K562 (cell line): ENCODE measurements around the gene SORCS2. TPM values are rescaled to one million over a fixed set of nuclear protein-coding genes. Genes with fewer than 3 reads are reported as not detected.

ENCODE experiments used
- ATAC-seq: fragments of 200-7000 bp; cut with Tn5 transposase; 3 replicates; pipeline ENCODE4 v1.9.1; 2020; ENCODE audit warnings: moderate library complexity
- BruUV-seq: library from RNA; stranded (reverse); fragments of 400-500 nt; replicated peaks from 2 replicates; lab custom pipeline; 2021; lab: Mats Ljungman, UMichigan
- CTCF ChIA-PET: fragments of 300-600 bp; formaldehyde crosslinking; extraction: SDS; loops from one replicate; lab custom pipeline; 2021; ENCODE audit warnings: low intra/inter-chr PET ratio; lab: Yijun Ruan, JAX
- POLR2A ChIA-PET: fragments of 300-600, 350-650 bp; sonication (Branson Sonifier 250); formaldehyde crosslinking; extraction: SDS; loops from one replicate; lab custom pipeline; 2021; ENCODE audit warnings: antibody characterized with exemption, inconsistent platforms; lab: Yijun Ruan, JAX
- DNase-seq, 4 experiments: peaks; one replicate each; pipeline versions ENCODE4 v3.0.0 to v3.0.0-alpha.2; 2011 to 2018; ENCODE audit warnings: low spot score in 3 of 4, mixed read lengths in 3 of 4; ENCODE audit errors: extremely low read depth in 1 of 4
- FAIRE-seq: peaks from 2 replicates; lab custom pipeline; 2011; peaks lifted over from hg19 to GRCh38; lab: Jason Lieb, UNC
- H2AFZ ChIP-seq: 2 replicates; pipeline ENCODE4 v1.6.0; 2011; ENCODE audit warnings: low read depth, low read length, control low read depth, inconsistent platforms
- H3K27ac ChIP-seq: fragments of 200-600 bp; 3 replicates; pipeline ENCODE4 v1.8.0; 2011; ENCODE audit warnings: low read depth, mild to moderate bottlenecking, control low read depth, inconsistent platforms, low read length, moderate library complexity, mixed read lengths; ENCODE audit errors: extremely low read depth
- H3K27me3 ChIP-seq, 2 experiments: fragments of 300-600 bp in 1 of 2; 2 replicates in 1 of 2; 3 replicates in 1 of 2; pipeline versions ENCODE4 v1.6.0 to v1.8.0; 2011; ENCODE audit warnings: inconsistent platforms in 2 of 2, low read length in 2 of 2, mild to moderate bottlenecking in 1 of 2, mixed read lengths in 1 of 2, moderate library complexity in 1 of 2; ENCODE audit not compliant: control insufficient read depth in 2 of 2, insufficient read depth in 2 of 2
- H3K36me3 ChIP-seq: fragments of 300-600 bp; 3 replicates; pipeline ENCODE4 v1.8.0; 2011; ENCODE audit warnings: mild to moderate bottlenecking, low read length, inconsistent platforms; ENCODE audit not compliant: control insufficient read depth, insufficient read depth
- H3K4me1 ChIP-seq, 2 experiments: fragments of 200-600 bp in 1 of 2; replicated peaks in 1 of 2; 2 replicates in 1 of 2; 3 replicates in 1 of 2; pipeline versions ENCODE4 v1.5.1 to v1.8.0; 2011; ENCODE audit warnings: inconsistent platforms in 2 of 2, low read length in 2 of 2, mild to moderate bottlenecking in 1 of 2, mixed read lengths in 1 of 2, moderate library complexity in 1 of 2; ENCODE audit not compliant: control insufficient read depth in 2 of 2, insufficient read depth in 2 of 2
- H3K4me2 ChIP-seq: 2 replicates; pipeline ENCODE4 v1.6.1; 2011; ENCODE audit warnings: low read length, control low read depth, inconsistent platforms, mixed read lengths; ENCODE audit not compliant: insufficient read depth
- H3K4me3 ChIP-seq: fragments of 200-600 bp; sonication (generic), shearing (Covaris generic); 2 replicates; pipeline ENCODE4 v1.5.1; 2016; ENCODE audit warnings: control low read depth, inconsistent platforms
- H3K79me2 ChIP-seq: fragments of 200-600 bp; 3 replicates; pipeline ENCODE4 v1.8.0; 2011; ENCODE audit warnings: low read length, inconsistent platforms; ENCODE audit not compliant: control insufficient read depth, insufficient read depth
- H3K9ac ChIP-seq, 2 experiments: 2 replicates each; pipeline versions ENCODE4 v1.6.0 to v1.6.1; 2011; ENCODE audit warnings: low read depth in 2 of 2, low read length in 2 of 2, control low read depth in 1 of 2, inconsistent platforms in 1 of 2, mild to moderate bottlenecking in 1 of 2, mixed read lengths in 1 of 2; ENCODE audit not compliant: insufficient read depth in 1 of 2
- H3K9me1 ChIP-seq: one replicate; pipeline ENCODE4 v1.6.0; 2011; ENCODE audit warnings: inconsistent platforms, mild to moderate bottlenecking, low read length, moderate library complexity; ENCODE audit not compliant: control insufficient read depth, insufficient read depth
- H3K9me3 ChIP-seq: replicated peaks from 2 replicates; pipeline ENCODE4 v1.5.1; 2011; ENCODE audit warnings: low read depth, low read length, inconsistent platforms; ENCODE audit not compliant: control insufficient read depth, insufficient read depth
- H4K20me1 ChIP-seq: replicated peaks from 2 replicates; pipeline ENCODE4 v1.6.1; 2011; ENCODE audit warnings: low read length, inconsistent platforms, mixed read lengths; ENCODE audit not compliant: control insufficient read depth, insufficient read depth
- CHAMP1 ChIP-seq: fragments of 450-650 bp; IDR thresholded peaks from 2 replicates; pipeline ENCODE4 v1.6.1; 2016; ENCODE audit warnings: mild to moderate bottlenecking
- HBP1 ChIP-seq: fragments of 450-650 bp; formaldehyde crosslinking; IDR thresholded peaks from 2 replicates; pipeline ENCODE4 v1.4.0; 2022; ENCODE audit warnings: missing genetic modification characterization
- MECOM ChIP-seq: fragments of 250-450 bp; sonication (Bioruptor Pico); IDR thresholded peaks from 2 replicates; pipeline ENCODE4 v1.8.0; 2022; ENCODE audit warnings: inconsistent platforms
- MLLT1 ChIP-seq, 2 experiments: fragments of 450-650 bp; IDR thresholded peaks; 2 replicates each; pipeline ENCODE4 v1.6.1; 2016
- THAP7 ChIP-seq: fragments of 250-450 bp; sonication (Bioruptor Pico); IDR thresholded peaks from 2 replicates; pipeline ENCODE4 v1.5.0; 2021
- ZNF217 ChIP-seq: sonication (generic); formaldehyde crosslinking; IDR thresholded peaks from 2 replicates; pipeline ENCODE4 v1.8.0; 2022; ENCODE audit warnings: mild to moderate bottlenecking, missing genetic modification reagents
- ZNF282 ChIP-seq: sonication (generic); formaldehyde crosslinking; IDR thresholded peaks from 2 replicates; pipeline ENCODE4 v1.8.1; 2023; ENCODE audit warnings: missing genetic modification reagents
- WGBS: fragments of 100-300 bp; shearing (Covaris generic); methylation state at CpG from one replicate; pipeline ENCODE4 v1.1.6; 2016; ENCODE audit warnings: low coverage, mixed read lengths; ENCODE audit not compliant: insufficient coverage; ENCODE audit errors: missing lambda C conversion rate; 5-methylcytosine and 5-hydroxymethylcytosine counted together
- in situ Hi-C: fragments of 300-500 bp; cut with MboI; formaldehyde crosslinking; loops from 4 replicates; pipeline ENCODE4 v1.15.0; 2018; ENCODE audit warnings: inconsistent platforms, mixed read lengths
- intact Hi-C: fragments of 100-400 bp; cut with micrococcal nuclease; formaldehyde crosslinking; loops from 2 replicates; pipeline ENCODE4 v1.14.2; 2022
- polyA plus RNA-seq, 8 experiments: library from polyadenylated mRNA; depleted of rRNA in 4 of 8; stranded (reverse) in 5 of 8; unstranded in 3 of 8; fragments of >200 nt; fragmentation: Nextera tagmentation in 2 of 8; fragmentation: Illumina TruSeq in 1 of 8; extraction: Ambion mirVana in 2 of 8; extraction: Trizol in 1 of 8; gene quantifications; 2 replicates each; pipeline versions ENCODE4 v1.2.1 to v1.2.3, GENCODE V29; 2011 to 2014; ENCODE audit warnings: inconsistent platforms in 1 of 8, missing spikeins in 1 of 8
- total RNA-seq, 7 experiments: library from RNA; depleted of rRNA in 6 of 7; stranded (reverse); fragments of >200 nt in 6 of 7; fragmentation: Illumina TruSeq in 2 of 7; extraction: Trizol in 2 of 7; gene quantifications; 2 replicates each; pipeline versions ENCODE4 v1.2.1 to v1.2.3, GENCODE V29; 2011 to 2021; ENCODE audit warnings: low replicate concordance in 1 of 7
- TF ChIP-seq, protein P1 (sequence below), 2 experiments: fragments of 150-350 bp in 1 of 2; IDR thresholded peaks; 2 replicates each; pipeline ENCODE4 v1.6.1; 2012 to 2016; ENCODE audit warnings: low read depth in 2 of 2, low read length in 2 of 2, mild to moderate bottlenecking in 1 of 2, moderate library complexity in 1 of 2
- TF ChIP-seq, protein P2 (sequence below): fragments of 450-650 bp; IDR thresholded peaks from 2 replicates; pipeline ENCODE4 v1.6.1; 2016

The SORCS2 gene
- total and polyA plus RNA-seq, 9 of the 15 experiments (the other 6 are each of a cell fraction or from before 2014, with no cell fraction given) = not detected

DNA sequence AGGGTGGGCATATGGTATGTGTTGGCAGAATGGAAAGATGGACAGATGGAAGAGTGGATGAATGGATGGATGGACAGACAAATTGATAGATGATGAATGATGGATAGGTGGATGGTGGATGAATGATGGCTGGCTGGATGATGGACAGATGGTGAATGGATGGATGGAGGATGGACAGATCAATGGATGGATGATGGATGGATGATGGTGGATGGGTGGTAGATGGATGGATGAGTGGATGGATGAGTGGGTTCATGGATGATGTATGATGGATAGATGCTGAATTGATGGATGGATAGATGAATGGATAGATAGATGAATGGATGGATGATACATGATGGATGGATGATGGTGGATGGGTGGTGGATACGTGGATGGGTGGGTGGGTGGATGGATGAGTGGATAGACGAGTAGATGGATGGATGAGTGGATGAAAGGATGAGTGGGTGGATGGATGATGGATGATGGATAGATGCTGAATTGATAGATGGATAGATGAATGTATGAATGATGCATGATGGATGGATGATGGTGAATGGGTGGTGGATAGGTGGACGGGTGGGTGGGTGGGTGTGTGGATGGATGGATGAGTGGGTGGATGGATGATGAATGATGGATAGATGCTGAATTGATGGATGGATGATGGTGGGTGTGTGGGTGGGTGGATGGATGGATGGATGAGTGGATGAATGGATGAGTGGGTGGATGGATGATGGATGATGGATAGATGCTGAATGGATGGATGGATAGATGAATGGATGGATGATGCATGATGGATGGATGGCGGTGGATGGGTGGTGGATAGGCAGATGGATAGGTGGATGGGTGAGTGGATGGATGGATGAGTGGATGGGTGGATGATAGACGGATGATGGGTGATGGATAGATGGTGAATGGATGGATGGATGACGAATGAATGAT is 497.7 kb downstream of the SORCS2 start:
- no peak for ATAC-seq
- no TSS peak for BruUV-seq
- Histone ChIP-seq H3K9me1 (no peaks in the 10 kb centered on the region), H3K4me3 (no peak overlapping the region), H4K20me1 (no peaks in the 10 kb centered on the region), H3K4me1 (no peaks in the 10 kb centered on the region), H3K27ac (no peak overlapping the region), H3K9ac (no peak overlapping the region), H3K4me2 (no peak overlapping the region), H3K9me3 (no peaks in the 10 kb centered on the region), H3K36me3 (no peaks in the 10 kb centered on the region), H3K79me2 (no peaks in the 10 kb centered on the region), H3K27me3 (peaks cover 0 to 17% of the 10 kb centered on the region in 2 experiments; a peak in 1 of 5 replicates), H2AFZ (no peak overlapping the region)
- POLR2A ChIA-PET = no interaction called here
- in situ Hi-C loops = no loop called here
- 3% methylated on average over 5 of the region's 6 CpGs for WGBS
- no peak for DNase-seq
- intact Hi-C loops = no loop called here
- CTCF ChIA-PET = no interaction called here
- no peak for FAIRE-seq
- TF ChIP-seq CHAMP1 (no peak), HBP1 (CRISPR knock-in tag) (0 out of 2 replicates have a peak, but pooled peaks have one; percentile 6), ZNF217 (CRISPR knock-in tag) (no peak), MECOM (CRISPR knock-in tag) (no peak), ZNF282 (CRISPR knock-in tag) (no peak), THAP7 (no peak), MLLT1 (IDR thresholded peaks at IDR 0.05) (no peak)
- TF ChIP-seq, protein P1, sequence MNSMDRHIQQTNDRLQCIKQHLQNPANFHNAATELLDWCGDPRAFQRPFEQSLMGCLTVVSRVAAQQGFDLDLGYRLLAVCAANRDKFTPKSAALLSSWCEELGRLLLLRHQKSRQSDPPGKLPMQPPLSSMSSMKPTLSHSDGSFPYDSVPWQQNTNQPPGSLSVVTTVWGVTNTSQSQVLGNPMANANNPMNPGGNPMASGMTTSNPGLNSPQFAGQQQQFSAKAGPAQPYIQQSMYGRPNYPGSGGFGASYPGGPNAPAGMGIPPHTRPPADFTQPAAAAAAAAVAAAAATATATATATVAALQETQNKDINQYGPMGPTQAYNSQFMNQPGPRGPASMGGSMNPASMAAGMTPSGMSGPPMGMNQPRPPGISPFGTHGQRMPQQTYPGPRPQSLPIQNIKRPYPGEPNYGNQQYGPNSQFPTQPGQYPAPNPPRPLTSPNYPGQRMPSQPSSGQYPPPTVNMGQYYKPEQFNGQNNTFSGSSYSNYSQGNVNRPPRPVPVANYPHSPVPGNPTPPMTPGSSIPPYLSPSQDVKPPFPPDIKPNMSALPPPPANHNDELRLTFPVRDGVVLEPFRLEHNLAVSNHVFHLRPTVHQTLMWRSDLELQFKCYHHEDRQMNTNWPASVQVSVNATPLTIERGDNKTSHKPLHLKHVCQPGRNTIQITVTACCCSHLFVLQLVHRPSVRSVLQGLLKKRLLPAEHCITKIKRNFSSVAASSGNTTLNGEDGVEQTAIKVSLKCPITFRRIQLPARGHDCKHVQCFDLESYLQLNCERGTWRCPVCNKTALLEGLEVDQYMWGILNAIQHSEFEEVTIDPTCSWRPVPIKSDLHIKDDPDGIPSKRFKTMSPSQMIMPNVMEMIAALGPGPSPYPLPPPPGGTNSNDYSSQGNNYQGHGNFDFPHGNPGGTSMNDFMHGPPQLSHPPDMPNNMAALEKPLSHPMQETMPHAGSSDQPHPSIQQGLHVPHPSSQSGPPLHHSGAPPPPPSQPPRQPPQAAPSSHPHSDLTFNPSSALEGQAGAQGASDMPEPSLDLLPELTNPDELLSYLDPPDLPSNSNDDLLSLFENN (IDR thresholded peaks at IDR 0.05; ENCODE audit: low read depth in 2 of 2, low read length in 2 of 2) = no peak
- TF ChIP-seq, protein P2, sequence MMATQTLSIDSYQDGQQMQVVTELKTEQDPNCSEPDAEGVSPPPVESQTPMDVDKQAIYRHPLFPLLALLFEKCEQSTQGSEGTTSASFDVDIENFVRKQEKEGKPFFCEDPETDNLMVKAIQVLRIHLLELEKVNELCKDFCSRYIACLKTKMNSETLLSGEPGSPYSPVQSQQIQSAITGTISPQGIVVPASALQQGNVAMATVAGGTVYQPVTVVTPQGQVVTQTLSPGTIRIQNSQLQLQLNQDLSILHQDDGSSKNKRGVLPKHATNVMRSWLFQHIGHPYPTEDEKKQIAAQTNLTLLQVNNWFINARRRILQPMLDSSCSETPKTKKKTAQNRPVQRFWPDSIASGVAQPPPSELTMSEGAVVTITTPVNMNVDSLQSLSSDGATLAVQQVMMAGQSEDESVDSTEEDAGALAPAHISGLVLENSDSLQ = peak; percentile 23; the same call in 1 of the 2 replicates
